ENCODE results near the gene TMEM128. TPM values are rescaled to one million over a fixed set of nuclear protein-coding genes. Genes with fewer than 3 reads are reported as not detected.
"Not testable (repeated sequence)": the region's sequence is repeated elsewhere in the genome, so short reads cannot be mapped to it uniquely, and the experiment has no call there.

The TMEM128 gene
- total RNA-seq, 2 experiments from 2014 or later = 13.9 to 20.6 TPM

DNA sequence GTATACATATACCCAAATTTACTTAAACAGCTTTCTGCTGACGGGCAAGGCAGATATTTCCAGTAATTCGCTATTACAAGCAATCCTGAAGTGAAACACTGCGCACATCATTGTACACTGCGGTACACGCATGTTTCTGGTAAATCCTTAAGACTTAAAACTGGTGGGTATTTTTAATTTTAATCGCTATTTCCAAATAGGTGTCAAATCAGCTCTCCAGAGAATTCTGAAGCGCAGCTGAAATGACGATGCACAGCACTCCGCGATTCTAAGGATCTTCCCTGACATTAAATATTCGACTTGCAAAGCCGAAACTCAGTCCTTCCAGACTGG lies 361 bp downstream of the TMEM128 start:
- Histone ChIP-seq H3K4me3 (ENCODE audit: low read depth, low read length, poor library complexity, severe bottlenecking) (peak overlapping the region; percentile 95), H3K9me3 (ENCODE audit: low read length) (no peaks in the 10 kb centered on the region), H3K4me1 (ENCODE audit: insufficient read depth, low read length, poor library complexity, severe bottlenecking) (peaks cover 13% of the 10 kb centered on the region), H3K4me2 (ENCODE audit: low read length) (peak overlapping the region; percentile 78), H3K79me2 (ENCODE audit: insufficient read depth, low read depth, low read length) (peaks cover 7% of the 10 kb centered on the region; the same call in 1 of the 2 replicates), H3K9me2 (ENCODE audit: insufficient read depth, low read length) (no peaks in the 10 kb centered on the region), H2AFZ (ENCODE audit: low read length) (peak overlapping the region; percentile 94), H4K20me1 (ENCODE audit: insufficient read depth, low read length) (no peaks in the 10 kb centered on the region), H3K27ac (ENCODE audit: low read depth, low read length, poor library complexity, severe bottlenecking) (peak overlapping the region; percentile 46), H3K36me3 (ENCODE audit: insufficient read depth, low read length) (peaks cover 19% of the 10 kb centered on the region; the same call in 1 of the 2 replicates)
- ChIA-PET POLR2A (interaction anchor here (1.0 to 3.2 kb wide), 8 partner anchors 9 to 233 kb away, joined by 3 to 10 read pairs (median 4); no protein-coding TSS in a partner anchor), CTCF (ENCODE audit: unreplicated experiment) (interaction anchor here (0.7 kb wide), 1 partner anchor 164 kb away, joined by 3 read pairs; no protein-coding TSS in a partner anchor)
- DNase-seq (ENCODE audit: low spot score) = no peak
- intact Hi-C loops (cut with micrococcal nuclease; ENCODE audit: unreplicated experiment) = no loop called here
- TSS peak; percentile 85 for BruUV-seq (replicated peaks)
- TF ChIP-seq, protein P1, sequence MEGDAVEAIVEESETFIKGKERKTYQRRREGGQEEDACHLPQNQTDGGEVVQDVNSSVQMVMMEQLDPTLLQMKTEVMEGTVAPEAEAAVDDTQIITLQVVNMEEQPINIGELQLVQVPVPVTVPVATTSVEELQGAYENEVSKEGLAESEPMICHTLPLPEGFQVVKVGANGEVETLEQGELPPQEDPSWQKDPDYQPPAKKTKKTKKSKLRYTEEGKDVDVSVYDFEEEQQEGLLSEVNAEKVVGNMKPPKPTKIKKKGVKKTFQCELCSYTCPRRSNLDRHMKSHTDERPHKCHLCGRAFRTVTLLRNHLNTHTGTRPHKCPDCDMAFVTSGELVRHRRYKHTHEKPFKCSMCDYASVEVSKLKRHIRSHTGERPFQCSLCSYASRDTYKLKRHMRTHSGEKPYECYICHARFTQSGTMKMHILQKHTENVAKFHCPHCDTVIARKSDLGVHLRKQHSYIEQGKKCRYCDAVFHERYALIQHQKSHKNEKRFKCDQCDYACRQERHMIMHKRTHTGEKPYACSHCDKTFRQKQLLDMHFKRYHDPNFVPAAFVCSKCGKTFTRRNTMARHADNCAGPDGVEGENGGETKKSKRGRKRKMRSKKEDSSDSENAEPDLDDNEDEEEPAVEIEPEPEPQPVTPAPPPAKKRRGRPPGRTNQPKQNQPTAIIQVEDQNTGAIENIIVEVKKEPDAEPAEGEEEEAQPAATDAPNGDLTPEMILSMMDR (conservative IDR thresholded peaks at IDR 0.05; ENCODE audit: low read length) = no peak
- TF ChIP-seq EZH2phosphoT487 (IDR thresholded peaks at IDR 0.05; ENCODE audit: borderline replicate concordance, low read depth, low read length) = no peak

DNA sequence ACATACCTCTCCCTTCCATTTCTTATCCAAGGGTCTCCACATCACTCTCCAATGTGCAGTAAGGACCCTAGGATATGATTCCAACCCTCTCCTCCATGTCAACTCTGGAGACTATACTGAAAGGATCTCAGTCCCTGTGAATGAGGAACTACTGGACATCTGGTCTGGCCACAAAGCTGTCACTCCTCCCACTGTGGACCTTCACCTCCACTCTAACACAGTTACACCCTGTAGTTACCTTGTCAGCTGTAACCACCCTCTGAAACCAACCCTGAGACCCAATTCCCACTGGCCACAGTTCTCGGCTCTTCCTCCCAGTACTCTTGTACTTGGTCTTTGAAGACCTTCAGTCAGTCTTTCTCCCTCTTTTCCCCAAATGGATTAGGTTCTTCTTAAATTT lies 2.9 kb downstream of the TMEM128 start:
- TF ChIP-seq EZH2phosphoT487 (IDR thresholded peaks at IDR 0.05; ENCODE audit: borderline replicate concordance, low read depth, low read length) = no peak
- TF ChIP-seq, protein P1 (conservative IDR thresholded peaks at IDR 0.05; ENCODE audit: low read length) = no peak
- no peaks in the 10 kb centered on the region for H3K9me2 ChIP-seq (ENCODE audit: insufficient read depth, low read length)
- intact Hi-C loops (cut with micrococcal nuclease; ENCODE audit: unreplicated experiment) = no loop called here
- H3K4me3 ChIP-seq (ENCODE audit: low read depth, low read length, poor library complexity, severe bottlenecking) = no peak overlapping the region
- ChIA-PET POLR2A (no interaction called here), CTCF (ENCODE audit: unreplicated experiment) (no interaction called here)
- DNase-seq (ENCODE audit: low spot score) = no peak
- H4K20me1 ChIP-seq (ENCODE audit: insufficient read depth, low read length) = no peaks in the 10 kb centered on the region
- H3K79me2 ChIP-seq (ENCODE audit: insufficient read depth, low read depth, low read length) = peaks cover 7% of the 10 kb centered on the region; the same call in 1 of the 2 replicates
- H3K36me3 ChIP-seq (ENCODE audit: insufficient read depth, low read length) = peaks cover 41% of the 10 kb centered on the region
- H3K4me2 ChIP-seq (ENCODE audit: low read length) = no peak overlapping the region
- no peak overlapping the region for H2AFZ ChIP-seq (ENCODE audit: low read length)
- H3K27ac ChIP-seq (ENCODE audit: low read depth, low read length, poor library complexity, severe bottlenecking) = no peak overlapping the region
- H3K4me1 ChIP-seq (ENCODE audit: insufficient read depth, low read length, poor library complexity, severe bottlenecking) = peaks cover 13% of the 10 kb centered on the region
- H3K9me3 ChIP-seq (ENCODE audit: low read length) = no peaks in the 10 kb centered on the region
- no TSS peak for BruUV-seq (replicated peaks)

DNA sequence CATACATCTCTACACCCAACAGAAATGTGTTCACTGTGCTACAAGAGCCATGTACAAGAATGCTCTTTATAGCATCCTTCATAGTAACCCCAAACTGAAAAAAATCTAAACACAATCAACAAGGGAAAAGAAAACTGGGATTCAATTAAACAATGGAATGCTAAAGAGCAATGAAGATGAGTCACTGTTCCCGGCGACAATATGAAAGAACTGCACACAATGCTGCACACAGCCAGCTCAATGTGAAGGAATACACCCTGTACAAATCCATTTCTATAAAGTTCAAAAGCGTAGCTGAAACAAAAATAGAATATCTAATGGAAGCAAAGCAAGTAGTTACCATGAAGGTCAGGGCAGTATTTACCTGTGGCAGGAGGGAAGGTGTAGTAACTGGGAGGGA lies 8.5 kb downstream of the TMEM128 start:
- H3K9me2 ChIP-seq (ENCODE audit: insufficient read depth, low read length); H4K20me1 ChIP-seq (ENCODE audit: insufficient read depth, low read length); H3K4me3 ChIP-seq (ENCODE audit: low read depth, low read length, poor library complexity, severe bottlenecking); BruUV-seq (replicated peaks); H3K4me1 ChIP-seq (ENCODE audit: insufficient read depth, low read length, poor library complexity, severe bottlenecking); intact Hi-C loops (cut with micrococcal nuclease; ENCODE audit: unreplicated experiment); H3K27ac ChIP-seq (ENCODE audit: low read depth, low read length, poor library complexity, severe bottlenecking); H3K79me2 ChIP-seq (ENCODE audit: insufficient read depth, low read depth, low read length); H3K9me3 ChIP-seq (ENCODE audit: low read length); H2AFZ ChIP-seq (ENCODE audit: low read length); POLR2A ChIA-PET; H3K4me2 ChIP-seq (ENCODE audit: low read length); DNase-seq (ENCODE audit: low spot score); CTCF ChIA-PET (ENCODE audit: unreplicated experiment): not testable (repeated sequence)
- peaks cover 72% of the 10 kb centered on the region for H3K36me3 ChIP-seq (ENCODE audit: insufficient read depth, low read length)

Measured in OCI-LY7 (cell line).